GM12865 (cell line): ENCODE results near the gene ARL6IP6.
"Not testable (repeated sequence)": the region's sequence is repeated elsewhere in the genome, so short reads cannot be mapped to it uniquely, and the experiment has no call there.

ENCODE experiments used
- DNase-seq: peaks from one replicate; pipeline ENCODE4 v3.0.0; 2010; ENCODE audit warnings: low read depth
- H3K4me3 ChIP-seq: 2 replicates; pipeline ENCODE4 v1.5.1; 2011; ENCODE audit warnings: mild to moderate bottlenecking, low read depth, low read length, control low read depth
- TF ChIP-seq, protein P1 (sequence below): IDR thresholded peaks from 2 replicates; pipeline ENCODE4 v1.5.1; 2011; ENCODE audit warnings: low read length, control low read depth, low read depth, inconsistent platforms; ENCODE audit not compliant: insufficient read depth; ENCODE audit errors: missing control alignments

ARL6IP6 gene

DNA sequence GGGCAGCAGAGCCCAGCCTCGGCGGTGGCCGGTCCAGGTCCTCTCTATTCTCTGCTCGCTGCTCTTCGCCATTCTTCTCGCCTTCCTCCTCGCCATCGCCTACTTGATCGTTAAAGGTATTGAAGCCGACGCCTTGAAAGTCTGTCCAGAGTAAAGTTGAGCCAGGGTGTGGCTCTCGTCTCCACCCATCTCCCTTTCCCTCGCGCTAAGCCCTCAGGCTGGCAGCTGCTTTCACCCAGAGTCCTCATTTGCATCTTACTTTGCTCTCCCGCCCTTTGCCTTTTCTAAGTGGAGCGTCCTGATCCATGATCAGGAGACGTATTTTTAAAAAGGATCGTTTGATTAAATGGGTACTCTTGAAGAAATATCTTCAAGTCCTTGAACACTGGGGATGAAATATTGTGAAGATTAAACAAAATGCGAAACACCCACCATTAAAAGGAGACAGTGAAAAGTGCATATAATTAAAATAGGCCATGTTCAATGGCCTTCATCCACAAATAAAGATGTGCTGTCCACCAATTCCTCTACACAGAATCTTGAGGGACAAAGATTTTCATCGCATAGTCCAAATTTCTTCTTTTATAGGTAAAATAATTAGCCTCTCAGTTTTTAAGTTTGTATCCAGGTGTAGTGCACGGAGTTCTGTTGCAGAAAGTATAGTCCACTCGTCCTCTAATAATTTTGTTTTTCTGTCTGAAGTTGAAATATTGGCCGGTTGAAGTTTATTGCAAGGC lies 657 bp downstream of the ARL6IP6 start:
- peak overlapping the region; percentile 93 for H3K4me3 ChIP-seq
- DNase-seq: peak; percentile 84
- TF ChIP-seq, protein P1, sequence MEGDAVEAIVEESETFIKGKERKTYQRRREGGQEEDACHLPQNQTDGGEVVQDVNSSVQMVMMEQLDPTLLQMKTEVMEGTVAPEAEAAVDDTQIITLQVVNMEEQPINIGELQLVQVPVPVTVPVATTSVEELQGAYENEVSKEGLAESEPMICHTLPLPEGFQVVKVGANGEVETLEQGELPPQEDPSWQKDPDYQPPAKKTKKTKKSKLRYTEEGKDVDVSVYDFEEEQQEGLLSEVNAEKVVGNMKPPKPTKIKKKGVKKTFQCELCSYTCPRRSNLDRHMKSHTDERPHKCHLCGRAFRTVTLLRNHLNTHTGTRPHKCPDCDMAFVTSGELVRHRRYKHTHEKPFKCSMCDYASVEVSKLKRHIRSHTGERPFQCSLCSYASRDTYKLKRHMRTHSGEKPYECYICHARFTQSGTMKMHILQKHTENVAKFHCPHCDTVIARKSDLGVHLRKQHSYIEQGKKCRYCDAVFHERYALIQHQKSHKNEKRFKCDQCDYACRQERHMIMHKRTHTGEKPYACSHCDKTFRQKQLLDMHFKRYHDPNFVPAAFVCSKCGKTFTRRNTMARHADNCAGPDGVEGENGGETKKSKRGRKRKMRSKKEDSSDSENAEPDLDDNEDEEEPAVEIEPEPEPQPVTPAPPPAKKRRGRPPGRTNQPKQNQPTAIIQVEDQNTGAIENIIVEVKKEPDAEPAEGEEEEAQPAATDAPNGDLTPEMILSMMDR: no peak

DNA sequence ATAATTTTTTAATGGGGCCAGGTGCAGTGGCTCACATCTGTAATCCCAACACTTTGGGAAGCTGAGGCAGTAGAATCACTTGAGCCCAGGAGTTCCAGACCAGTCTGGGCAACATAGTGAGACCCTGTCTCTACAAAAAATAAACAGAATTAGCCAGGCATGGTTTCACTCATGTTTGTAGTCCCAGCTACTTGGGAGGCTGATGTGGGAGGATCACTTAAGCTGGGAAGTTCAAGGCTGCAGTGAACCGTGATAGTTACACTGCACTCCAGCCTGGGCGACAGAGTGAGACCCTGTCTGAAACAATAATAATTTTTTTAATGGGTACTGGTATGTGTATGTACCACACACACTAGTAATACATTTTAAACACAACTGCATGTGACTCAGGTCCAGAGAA lies 2.4 kb downstream of the ARL6IP6 start:
- TF ChIP-seq, protein P1: no peak
- H3K4me3 ChIP-seq: no peak overlapping the region
- DNase-seq: no peak

DNA sequence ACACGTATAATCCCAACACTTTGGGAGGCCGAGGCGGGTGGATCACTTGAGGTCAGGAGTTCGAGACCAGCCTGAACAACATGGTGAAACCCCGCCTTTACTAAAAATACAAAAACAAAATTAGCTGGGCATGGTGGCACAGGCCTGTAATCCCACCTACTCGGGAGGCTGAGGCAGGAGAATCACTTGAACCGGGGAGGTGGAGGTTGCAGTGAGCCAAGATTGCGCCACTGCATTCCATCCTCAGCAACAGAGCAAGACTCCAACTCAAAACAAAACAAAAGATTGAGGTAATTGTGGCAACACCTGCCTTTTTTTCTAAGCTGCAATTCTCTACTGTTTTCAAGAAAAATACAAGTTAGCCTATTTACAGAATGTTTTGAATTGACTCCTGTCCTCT lies 4.2 kb downstream of the ARL6IP6 start:
- not testable (repeated sequence) for H3K4me3 ChIP-seq, DNase-seq

DNA sequence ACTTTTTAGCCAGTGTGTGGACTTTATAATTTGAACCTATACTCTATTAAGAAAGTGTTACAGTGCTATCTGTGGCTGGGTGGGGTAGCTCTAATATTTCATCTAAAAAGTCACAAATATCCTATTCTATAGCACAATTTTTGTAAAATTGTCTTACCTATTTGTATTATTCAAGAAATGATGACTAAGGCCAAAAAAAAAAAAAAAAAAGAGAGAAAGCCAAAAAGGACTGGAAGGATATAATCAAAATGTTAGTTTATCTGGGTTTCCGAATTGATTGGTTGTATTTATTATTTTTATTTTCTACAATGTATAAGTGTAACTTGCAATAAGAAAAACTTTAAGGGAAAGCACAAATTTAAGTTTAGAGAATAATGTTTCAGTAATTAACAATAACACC lies 5.5 kb downstream of the ARL6IP6 start:
- no peak for DNase-seq
- TF ChIP-seq, protein P1: no peak

DNA sequence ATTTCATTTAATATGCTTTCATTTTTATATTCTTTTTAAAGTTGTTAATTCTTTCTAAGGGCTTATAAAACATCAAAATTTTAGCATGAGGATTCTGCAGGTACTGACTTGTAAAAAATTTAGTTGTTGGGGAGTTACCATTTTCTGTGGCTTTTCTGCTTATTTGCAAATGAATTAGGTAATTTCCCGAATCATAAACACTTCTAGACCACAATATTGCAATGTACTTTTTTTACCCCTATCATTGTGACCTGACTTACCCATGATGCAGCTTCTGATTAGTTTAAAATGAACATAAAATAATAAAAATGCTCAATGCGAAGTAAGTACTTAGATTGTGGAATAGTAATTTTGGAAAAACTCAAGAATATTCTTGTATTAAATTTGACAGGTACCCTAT lies 11.4 kb downstream of the ARL6IP6 start:
- no peak overlapping the region for H3K4me3 ChIP-seq
- peak; percentile 5 for DNase-seq
- TF ChIP-seq, protein P1: no peak

More for the DNA sequence above, 5.5 kb downstream of the ARL6IP6 start:
- H3K4me3 ChIP-seq: no peak overlapping the region

DNA sequence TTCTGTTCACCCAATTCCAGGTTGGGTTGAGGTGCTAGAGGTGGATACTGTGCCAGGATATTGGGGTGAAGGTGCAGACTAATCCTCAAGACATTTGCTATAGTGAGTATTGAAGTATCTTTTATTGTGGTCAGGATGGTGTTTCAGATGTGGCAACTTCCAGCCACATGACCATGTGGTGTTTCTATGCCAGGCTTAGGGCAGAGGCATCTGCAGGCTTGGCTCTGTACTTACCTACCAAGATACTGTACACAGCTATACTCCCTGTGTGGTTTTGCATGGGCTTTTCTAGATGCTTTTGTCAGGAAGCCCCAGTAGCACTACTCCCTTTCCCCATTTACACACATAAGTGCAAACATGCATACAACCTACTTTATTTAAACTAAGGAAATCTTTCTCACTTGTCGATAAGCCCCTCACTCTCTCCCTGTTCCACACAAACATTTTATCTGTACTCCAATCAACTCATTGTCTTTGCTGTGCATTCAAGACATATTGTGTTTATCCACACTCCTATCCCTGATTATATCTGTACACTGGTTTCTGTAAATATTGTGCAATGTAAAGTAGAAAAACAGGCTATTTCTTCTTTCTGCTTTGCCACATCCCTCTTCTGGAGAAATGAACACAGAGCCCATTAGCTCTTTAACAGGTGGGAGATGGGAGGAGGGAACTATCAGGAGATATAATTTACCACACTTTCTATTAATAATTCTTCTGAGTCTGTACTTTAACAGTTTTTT lies 12.3 kb downstream of the ARL6IP6 start:
- DNase-seq: peak; percentile 35
- TF ChIP-seq, protein P1: no peak
- no peak overlapping the region for H3K4me3 ChIP-seq

DNA sequence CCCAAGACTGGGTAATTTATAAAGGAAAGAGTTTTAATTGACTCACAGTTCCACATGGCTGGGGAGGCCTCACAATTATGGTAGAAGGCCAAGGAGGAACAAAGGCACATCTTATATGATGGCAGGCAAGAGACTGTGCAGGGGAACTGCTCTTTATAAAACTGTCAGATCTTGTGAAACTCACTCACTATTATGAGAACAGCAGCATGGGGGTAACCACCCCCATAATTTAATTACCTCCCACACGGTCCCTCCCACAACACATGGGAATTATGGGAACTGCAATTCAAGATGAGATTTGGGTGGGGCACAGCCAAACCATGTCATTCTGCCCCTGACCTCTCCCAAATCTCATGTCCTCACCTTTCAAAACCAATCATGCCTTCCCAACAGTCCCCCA lies 19.1 kb downstream of the ARL6IP6 start:
- not testable (repeated sequence) for DNase-seq, H3K4me3 ChIP-seq

DNA sequence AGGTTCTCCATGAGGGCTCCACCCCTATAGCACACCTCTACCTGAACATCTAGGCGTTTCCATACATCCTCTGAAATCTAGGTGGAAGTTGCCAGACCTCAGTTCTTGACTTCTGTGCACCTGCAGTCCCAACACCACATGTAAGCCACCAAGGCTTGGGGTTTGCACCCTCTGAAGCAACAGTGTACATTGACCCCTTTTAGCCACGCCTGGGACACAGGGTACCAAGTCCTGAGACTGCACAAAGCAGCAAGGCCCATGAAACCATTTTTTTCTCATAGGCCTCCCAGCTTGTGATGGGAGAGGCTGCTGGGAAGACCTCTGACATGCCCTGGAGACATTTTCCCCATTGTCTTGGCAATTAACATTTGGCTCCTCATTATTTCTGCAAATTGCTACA lies 20.0 kb downstream of the ARL6IP6 start:
- no peak for DNase-seq
- TF ChIP-seq, protein P1: no peak
- H3K4me3 ChIP-seq: no peak overlapping the region

DNA sequence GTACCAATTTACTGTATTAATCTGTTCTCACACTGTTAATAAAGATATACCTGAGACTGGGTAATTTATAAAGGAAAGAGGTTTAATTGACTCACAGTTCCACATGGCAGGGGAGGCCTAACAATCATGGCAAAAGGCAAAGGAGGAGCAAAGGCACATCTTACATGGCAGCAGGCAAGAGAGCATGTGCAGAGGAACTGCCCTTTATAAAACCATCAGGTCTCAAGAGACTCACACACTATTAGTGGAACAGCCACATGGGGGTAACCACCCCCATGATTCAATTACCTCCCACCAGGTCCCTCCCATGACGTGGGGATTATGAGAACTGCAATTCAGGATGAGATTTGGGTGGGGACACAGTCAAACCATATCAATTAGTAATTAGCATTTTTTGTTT lies 21.3 kb downstream of the ARL6IP6 start:
- H3K4me3 ChIP-seq, DNase-seq: not testable (repeated sequence)
